GM12872 (cell line): ENCODE measurements around the gene FAM180A.

Experiments
- CTCF ChIP-seq: IDR thresholded peaks from 3 replicates; pipeline ENCODE4 v1.5.1; 2011; ENCODE audit warnings: low read depth, mild to moderate bottlenecking, low read length, moderate library complexity; ENCODE audit not compliant: insufficient read depth

The FAM180A gene

GRCh38 chr7:135790371-135790977 is 41.9 kb upstream of the FAM180A start:
- no peak for TF ChIP-seq CTCF

- TF ChIP-seq CTCF: no peak
These were observed 41.3 kb upstream of the FAM180A start for GRCh38 chr7:135789956-135790355.

GRCh38 chr7:135789431-135789830 is 40.8 kb upstream of the FAM180A start:
- no peak for TF ChIP-seq CTCF

GRCh38 chr7:135786911-135787310 is 38.3 kb upstream of the FAM180A start:
- no peak for TF ChIP-seq CTCF

GRCh38 chr7:135785065-135785464 is 36.5 kb upstream of the FAM180A start:
- TF ChIP-seq CTCF: no peak

GRCh38 chr7:135784013-135784412 is 35.4 kb upstream of the FAM180A start:
- TF ChIP-seq CTCF: no peak

- no peak for TF ChIP-seq CTCF
These were observed 34.2 kb upstream of the FAM180A start for GRCh38 chr7:135782801-135783200.
